GF-D8 (cell line): Measurements from ENCODE around the gene ANKRD45.
"Not testable (repeated sequence)": the region's sequence is repeated elsewhere in the genome, so short reads cannot be mapped to it uniquely, and the experiment has no call there.

ENCODE experiments used
- DNase-seq: peaks from one replicate; lab custom pipeline; 2025; lab: John Stamatoyannopoulos, UW

The ANKRD45 gene

GRCh38 chr1:173572201-173572873 is 97.3 kb downstream of the ANKRD45 start:
- DNase-seq: no peak

DNA sequence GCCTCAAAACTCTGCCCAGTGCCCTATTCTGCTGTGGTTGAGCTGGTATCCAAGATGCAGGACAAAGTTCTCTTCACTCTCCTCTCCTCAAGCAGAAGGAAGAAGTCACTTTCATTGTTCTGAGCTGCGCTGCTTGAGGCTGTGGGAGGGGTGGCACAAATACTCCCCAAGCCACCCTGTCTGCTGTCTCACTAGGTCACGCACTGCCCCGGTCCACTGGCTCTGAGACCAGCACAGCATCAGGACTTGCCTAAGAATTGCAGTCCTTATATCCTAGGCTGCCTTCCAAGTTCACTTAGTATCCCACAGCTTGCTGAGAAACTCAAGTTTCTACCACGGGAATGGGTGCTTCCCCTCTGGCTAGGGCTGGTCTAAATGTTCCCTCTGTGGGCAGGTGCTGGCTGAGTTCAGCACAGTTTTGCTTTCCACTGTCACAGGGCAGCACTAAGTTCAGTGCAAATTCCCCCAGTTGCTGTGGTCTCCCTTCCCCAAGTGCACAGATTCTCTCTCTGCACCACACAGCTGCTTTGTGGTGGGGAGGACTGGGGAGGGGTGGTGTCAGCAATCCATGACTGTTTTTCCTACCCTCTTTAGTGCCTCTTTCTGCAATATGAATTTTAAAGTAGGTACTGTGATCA is 99.2 kb downstream of the ANKRD45 start:
- DNase-seq: no peak

- DNase-seq: no peak
These were observed 101.2 kb downstream of the ANKRD45 start for GRCh38 chr1:173568483-173568882.

GRCh38 chr1:173563846-173564245 is 105.8 kb downstream of the ANKRD45 start:
- DNase-seq: not testable (repeated sequence)

DNA sequence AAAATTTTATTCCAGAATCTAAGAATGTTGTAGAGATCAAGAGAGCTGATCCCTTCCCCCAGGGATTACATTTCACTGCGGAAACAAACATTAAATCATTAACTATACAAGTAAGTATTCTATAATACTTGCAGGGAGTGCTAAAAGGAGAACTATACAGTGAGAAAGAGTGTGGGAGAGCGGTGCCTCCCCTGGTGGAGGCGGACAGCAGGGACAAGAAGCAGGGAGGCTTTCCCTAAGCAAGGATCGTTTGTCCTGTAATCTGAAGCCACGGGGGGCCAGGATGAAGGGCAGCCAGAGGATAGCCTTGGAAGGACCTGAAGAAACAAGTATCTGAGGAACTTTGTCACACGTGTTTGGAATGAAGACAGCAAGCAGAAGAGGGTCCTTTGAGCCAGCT is 106.8 kb downstream of the ANKRD45 start:
- DNase-seq: no peak

GRCh38 chr1:173561263-173561662 is 108.4 kb downstream of the ANKRD45 start:
- no peak for DNase-seq

DNA sequence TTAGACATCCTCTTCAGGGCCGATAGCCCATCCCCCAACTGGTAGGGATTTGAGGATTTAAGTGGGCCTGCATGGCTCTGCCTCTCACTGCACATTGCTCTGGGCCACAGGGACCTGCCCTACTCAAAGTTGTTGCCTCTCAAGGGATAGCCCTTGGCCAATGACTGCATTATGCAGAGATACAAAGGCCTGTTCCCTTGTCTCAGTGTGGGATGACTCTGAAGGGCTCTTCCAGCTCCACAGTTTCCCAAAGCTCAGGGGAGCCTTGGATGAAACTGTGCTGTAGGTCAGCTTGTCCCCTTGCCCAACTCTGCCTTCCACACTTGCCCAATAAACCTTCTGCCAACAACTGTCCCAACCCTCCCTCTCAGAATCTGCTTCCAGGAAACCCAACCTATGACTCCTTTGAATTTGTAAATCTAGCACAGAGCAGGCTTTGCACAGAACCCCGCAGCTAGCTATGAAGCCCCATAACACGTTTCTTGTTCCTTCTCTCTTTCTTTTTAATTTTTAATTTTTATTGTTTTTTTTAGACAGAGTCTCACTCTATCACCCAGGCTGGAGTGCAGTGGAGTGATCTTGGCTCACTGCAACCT is 109.3 kb downstream of the ANKRD45 start:
- no peak for DNase-seq
